Cardiac fibroblast (primary cell): ENCODE results near the gene NCLN.
"Not testable (repeated sequence)": the region's sequence is repeated elsewhere in the genome, so short reads cannot be mapped to it uniquely, and the experiment has no call there.

Experiments used
- DNase-seq, 2 donors: peaks; one replicate each; pipeline versions ENCODE4 v3.0.0 to v3.0.0-alpha.2; 2010; ENCODE audit warnings: low read depth in 2 of 2
- H3K4me3 ChIP-seq, 2 donors: replicated peaks in 1 of 2; 1 replicate in 1 of 2; 2 replicates in 1 of 2; pipeline ENCODE4 v1.5.1; 2011; ENCODE audit warnings: low read depth in 2 of 2, low read length in 2 of 2, mild to moderate bottlenecking in 2 of 2, moderate library complexity in 1 of 2
- CTCF ChIP-seq: IDR thresholded peaks from one replicate; pipeline ENCODE4 v1.5.1; 2011; ENCODE audit warnings: low read depth, mild to moderate bottlenecking, low read length, inconsistent platforms

NCLN gene

GRCh38 chr19:3149526-3150505 lies 35.9 kb upstream of the NCLN start:
- H3K4me3 ChIP-seq: no peak overlapping the region
- no peak for TF ChIP-seq CTCF
- no peak for DNase-seq

DNA sequence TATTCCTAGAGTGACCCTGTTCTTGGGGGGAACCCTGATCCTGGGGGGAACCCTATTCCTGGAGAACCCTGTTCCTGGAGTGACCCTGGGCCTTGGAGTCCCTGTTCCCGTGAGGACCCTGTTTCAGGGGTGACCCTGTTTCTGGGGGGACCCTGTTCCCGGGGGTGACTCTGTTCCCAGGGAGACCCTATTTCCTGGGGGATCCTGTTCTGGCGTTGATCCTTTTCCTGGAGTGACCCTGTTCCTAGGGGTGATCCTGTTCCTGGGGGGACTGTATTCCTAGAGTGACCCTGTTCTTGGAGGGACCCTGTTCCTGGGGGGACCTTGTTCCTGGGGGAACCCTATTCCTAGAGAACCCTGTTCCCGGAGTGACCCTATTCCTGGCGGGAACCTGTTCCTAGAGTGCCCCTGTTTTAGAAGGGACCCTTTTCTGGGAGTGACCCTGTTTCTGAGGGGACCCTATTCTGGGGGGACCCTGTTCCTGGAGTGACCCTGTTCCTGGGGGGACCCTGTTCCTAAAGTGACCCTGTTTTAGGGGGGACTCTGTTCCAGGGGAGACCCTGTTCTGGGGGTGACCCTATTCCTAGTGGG lies 34.9 kb upstream of the NCLN start:
- TF ChIP-seq CTCF: no peak
- no peak for DNase-seq
- H3K4me3 ChIP-seq: no peak overlapping the region

GRCh38 chr19:3151563-3152418 lies 33.9 kb upstream of the NCLN start:
- peak in 1 of 2 donors; percentile 33 for DNase-seq
- no peak overlapping the region for H3K4me3 ChIP-seq
- no peak for TF ChIP-seq CTCF

DNA sequence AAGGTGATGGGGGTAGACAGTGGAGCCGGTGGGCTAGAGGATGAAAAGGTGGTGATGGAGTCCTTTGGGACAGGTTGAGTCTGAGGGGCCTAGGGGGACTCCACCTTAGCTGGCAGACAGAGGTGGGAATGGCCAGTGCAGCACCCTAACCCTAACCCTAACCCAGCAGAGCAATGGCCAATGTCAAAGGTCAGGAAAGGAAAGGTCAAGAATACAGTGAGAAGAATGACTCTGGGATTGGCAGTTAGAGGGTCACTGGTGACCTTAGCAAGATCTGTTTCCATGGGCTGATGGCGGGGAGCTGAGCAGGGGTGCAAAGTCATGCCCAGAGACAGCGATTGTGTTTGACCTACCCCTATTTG lies 33.3 kb upstream of the NCLN start:
- TF ChIP-seq CTCF: no peak
- DNase-seq: no peak

DNA sequence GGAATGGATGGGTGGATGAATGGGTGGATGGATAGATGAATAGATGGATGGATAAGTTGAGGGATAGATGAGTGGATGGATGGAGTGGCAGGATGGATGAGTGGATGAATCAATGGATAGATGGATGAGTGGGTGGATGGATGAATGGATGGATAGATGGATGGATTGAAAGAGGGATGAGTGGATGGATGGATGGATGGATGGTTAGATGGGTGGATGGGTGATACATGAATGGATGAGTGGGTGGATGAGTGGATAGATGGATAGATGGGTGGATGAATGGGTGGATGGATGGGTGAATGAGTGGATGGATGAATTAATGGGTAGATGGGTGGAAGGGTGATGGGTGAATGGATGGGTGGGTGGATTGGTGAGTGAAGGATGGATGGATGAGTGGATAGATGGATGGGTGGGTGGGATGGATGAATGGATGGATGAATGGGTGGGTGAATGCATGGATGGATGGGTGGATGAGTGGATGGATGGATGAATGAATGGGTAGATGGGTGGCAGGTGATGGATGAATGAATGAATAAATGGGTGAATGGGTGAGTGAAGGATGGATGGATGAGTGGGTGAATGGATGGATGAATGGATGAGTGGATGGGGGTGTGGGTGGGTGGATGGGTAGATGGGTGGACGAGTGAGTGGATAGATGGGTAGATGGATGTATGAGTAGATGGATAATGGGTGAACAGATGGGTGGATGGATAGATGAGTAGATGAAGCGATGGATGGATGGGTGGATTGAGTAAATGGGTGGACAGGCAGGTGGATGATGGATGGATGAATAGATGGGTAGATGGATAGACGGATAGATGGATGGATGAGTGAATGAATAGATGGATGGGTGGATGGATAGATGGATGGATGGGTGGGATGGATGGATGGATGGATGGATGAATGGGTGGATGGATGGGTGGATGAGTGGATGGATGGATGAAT lies 32.2 kb upstream of the NCLN start:
- TF ChIP-seq CTCF: no peak
- no peak overlapping the region for H3K4me3 ChIP-seq
- no peak for DNase-seq

More for the DNA sequence above, 33.3 kb upstream of the NCLN start:
- no peak overlapping the region for H3K4me3 ChIP-seq

- DNase-seq: not testable (repeated sequence)
- peak overlapping the region in 1 of 2 donors; percentile 32 for H3K4me3 ChIP-seq
Measured at GRCh38 chr19:3154447-3154846, 31.3 kb upstream of the NCLN start.
